HCT116 (cell line): Measurements from ENCODE around the gene AOC3.

Experiments used
- CEBPB ChIP-seq: IDR thresholded peaks from 2 replicates; pipeline ENCODE4 v1.6.1; 2012; ENCODE audit warnings: low read depth
- CTCF ChIP-seq, 3 experiments: fragments of 200-600 bp in 1 of 3; sonication (generic) in 1 of 3; IDR thresholded peaks in 2 of 3; conservative IDR thresholded peaks in 1 of 3; 2 replicates each; pipeline ENCODE4 v1.5.1; 2012 to 2017; ENCODE audit warnings: low read depth in 2 of 3, low read length in 2 of 3, antibody characterized with exemption in 1 of 3, borderline replicate concordance in 1 of 3, control low read depth in 1 of 3, mild to moderate bottlenecking in 1 of 3, mixed read lengths in 1 of 3, mixed run types in 1 of 3, moderate library complexity in 1 of 3; ENCODE audit not compliant: insufficient read depth in 1 of 3
- EZH2 ChIP-seq: fragments of 200-600 bp; sonication (generic); IDR thresholded peaks from 2 replicates; pipeline ENCODE4 v1.6.1; 2017; ENCODE audit warnings: antibody characterized with exemption, mixed run types
- EZH2phosphoT487 ChIP-seq: fragments of 200-600 bp; IDR thresholded peaks from 2 replicates; pipeline ENCODE4 v1.6.1; 2018; ENCODE audit warnings: antibody characterized with exemption, borderline replicate concordance
- POLR2A ChIP-seq: IDR thresholded peaks from 2 replicates; pipeline ENCODE4 v1.7.0; 2011; ENCODE audit warnings: borderline replicate concordance; ENCODE audit not compliant: insufficient read depth, insufficient read length; ENCODE audit errors: extremely low read depth
- POLR2AphosphoS5 ChIP-seq: IDR thresholded peaks from 2 replicates; pipeline ENCODE4 v1.6.1; 2011; ENCODE audit warnings: mild to moderate bottlenecking, low read depth, low read length, moderate library complexity
- SIN3A ChIP-seq: IDR thresholded peaks from 2 replicates; pipeline ENCODE4 v1.6.1; 2012; ENCODE audit warnings: low read depth
- SP1 ChIP-seq: IDR thresholded peaks from 2 replicates; pipeline ENCODE4 v1.6.1; 2012; ENCODE audit warnings: low read depth
- TCF7L2 ChIP-seq: IDR thresholded peaks from 2 replicates; pipeline ENCODE4 v1.7.0; 2011; ENCODE audit warnings: borderline replicate concordance, inconsistent platforms; ENCODE audit not compliant: insufficient read depth, insufficient read length; ENCODE audit errors: extremely low read depth
- YY1 ChIP-seq: IDR thresholded peaks from 2 replicates; pipeline ENCODE4 v1.6.1; 2011; ENCODE audit warnings: low read length, low read depth, moderate library complexity, mild to moderate bottlenecking; ENCODE audit not compliant: insufficient replicate concordance; ENCODE audit errors: extremely low read depth
- ZBTB33 ChIP-seq: IDR thresholded peaks from 2 replicates; pipeline ENCODE4 v1.6.1; 2011; ENCODE audit warnings: mild to moderate bottlenecking, low read length, moderate library complexity; ENCODE audit not compliant: insufficient replicate concordance; ENCODE audit errors: extremely low read depth
- ZFX ChIP-seq: fragments of 450-650 bp; IDR thresholded peaks from 2 replicates; pipeline ENCODE4 v1.6.1; 2017
- ZNF274 ChIP-seq: fragments of 200-500 bp; sonication (Bioruptor generic); IDR thresholded peaks from 2 replicates; pipeline ENCODE4 v1.6.1; 2014; ENCODE audit warnings: mild to moderate bottlenecking, low read depth, low read length, inconsistent platforms
- TF ChIP-seq, protein P1 (sequence below): IDR thresholded peaks from 2 replicates; pipeline ENCODE4 v1.6.1; 2012; ENCODE audit warnings: low read depth

GRCh38 chr17:42853004-42853403 is 2.0 kb downstream of the AOC3 start:
- no peak for TF ChIP-seq POLR2A
- no peak for TF ChIP-seq EZH2
- no peak for TF ChIP-seq ZFX
- TF ChIP-seq CTCF (IDR thresholded peaks at IDR 0.05 in 2 of 3, conservative IDR thresholded peaks at IDR 0.05 in 1 of 3; ENCODE audit: borderline replicate concordance in 1 of 3, insufficient read depth in 1 of 3, low read depth in 2 of 3, low read length in 2 of 3) = no peak
- no peak for TF ChIP-seq POLR2AphosphoS5
- TF ChIP-seq, protein P1, sequence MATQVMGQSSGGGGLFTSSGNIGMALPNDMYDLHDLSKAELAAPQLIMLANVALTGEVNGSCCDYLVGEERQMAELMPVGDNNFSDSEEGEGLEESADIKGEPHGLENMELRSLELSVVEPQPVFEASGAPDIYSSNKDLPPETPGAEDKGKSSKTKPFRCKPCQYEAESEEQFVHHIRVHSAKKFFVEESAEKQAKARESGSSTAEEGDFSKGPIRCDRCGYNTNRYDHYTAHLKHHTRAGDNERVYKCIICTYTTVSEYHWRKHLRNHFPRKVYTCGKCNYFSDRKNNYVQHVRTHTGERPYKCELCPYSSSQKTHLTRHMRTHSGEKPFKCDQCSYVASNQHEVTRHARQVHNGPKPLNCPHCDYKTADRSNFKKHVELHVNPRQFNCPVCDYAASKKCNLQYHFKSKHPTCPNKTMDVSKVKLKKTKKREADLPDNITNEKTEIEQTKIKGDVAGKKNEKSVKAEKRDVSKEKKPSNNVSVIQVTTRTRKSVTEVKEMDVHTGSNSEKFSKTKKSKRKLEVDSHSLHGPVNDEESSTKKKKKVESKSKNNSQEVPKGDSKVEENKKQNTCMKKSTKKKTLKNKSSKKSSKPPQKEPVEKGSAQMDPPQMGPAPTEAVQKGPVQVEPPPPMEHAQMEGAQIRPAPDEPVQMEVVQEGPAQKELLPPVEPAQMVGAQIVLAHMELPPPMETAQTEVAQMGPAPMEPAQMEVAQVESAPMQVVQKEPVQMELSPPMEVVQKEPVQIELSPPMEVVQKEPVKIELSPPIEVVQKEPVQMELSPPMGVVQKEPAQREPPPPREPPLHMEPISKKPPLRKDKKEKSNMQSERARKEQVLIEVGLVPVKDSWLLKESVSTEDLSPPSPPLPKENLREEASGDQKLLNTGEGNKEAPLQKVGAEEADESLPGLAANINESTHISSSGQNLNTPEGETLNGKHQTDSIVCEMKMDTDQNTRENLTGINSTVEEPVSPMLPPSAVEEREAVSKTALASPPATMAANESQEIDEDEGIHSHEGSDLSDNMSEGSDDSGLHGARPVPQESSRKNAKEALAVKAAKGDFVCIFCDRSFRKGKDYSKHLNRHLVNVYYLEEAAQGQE = no peak
- TF ChIP-seq ZNF274 = no peak
- no peak for TF ChIP-seq SP1
- no peak for TF ChIP-seq ZBTB33
- TF ChIP-seq SIN3A = no peak
- TF ChIP-seq TCF7L2 = no peak
- TF ChIP-seq EZH2phosphoT487 = no peak
- no peak for TF ChIP-seq CEBPB
- no peak for TF ChIP-seq YY1
